ENCODE results near the gene ITFG1. TPM values are rescaled to one million over a fixed set of nuclear protein-coding genes. Genes with fewer than 3 reads are reported as not detected.
A peak's percentile ranks its signal among the peaks of the same experiment; 100 is the strongest.

Gene ITFG1
- total and polyA plus RNA-seq, 2 of the 13 experiments (the other 11 are each of a cell fraction or from before 2014, with no cell fraction given): 74.5 to 150 TPM

GRCh38 chr16:47143677-47144558 is 316.9 kb downstream of the ITFG1 start, which contains the start of gene NETO2 (continued):
- TF ChIP-seq, protein P1, sequence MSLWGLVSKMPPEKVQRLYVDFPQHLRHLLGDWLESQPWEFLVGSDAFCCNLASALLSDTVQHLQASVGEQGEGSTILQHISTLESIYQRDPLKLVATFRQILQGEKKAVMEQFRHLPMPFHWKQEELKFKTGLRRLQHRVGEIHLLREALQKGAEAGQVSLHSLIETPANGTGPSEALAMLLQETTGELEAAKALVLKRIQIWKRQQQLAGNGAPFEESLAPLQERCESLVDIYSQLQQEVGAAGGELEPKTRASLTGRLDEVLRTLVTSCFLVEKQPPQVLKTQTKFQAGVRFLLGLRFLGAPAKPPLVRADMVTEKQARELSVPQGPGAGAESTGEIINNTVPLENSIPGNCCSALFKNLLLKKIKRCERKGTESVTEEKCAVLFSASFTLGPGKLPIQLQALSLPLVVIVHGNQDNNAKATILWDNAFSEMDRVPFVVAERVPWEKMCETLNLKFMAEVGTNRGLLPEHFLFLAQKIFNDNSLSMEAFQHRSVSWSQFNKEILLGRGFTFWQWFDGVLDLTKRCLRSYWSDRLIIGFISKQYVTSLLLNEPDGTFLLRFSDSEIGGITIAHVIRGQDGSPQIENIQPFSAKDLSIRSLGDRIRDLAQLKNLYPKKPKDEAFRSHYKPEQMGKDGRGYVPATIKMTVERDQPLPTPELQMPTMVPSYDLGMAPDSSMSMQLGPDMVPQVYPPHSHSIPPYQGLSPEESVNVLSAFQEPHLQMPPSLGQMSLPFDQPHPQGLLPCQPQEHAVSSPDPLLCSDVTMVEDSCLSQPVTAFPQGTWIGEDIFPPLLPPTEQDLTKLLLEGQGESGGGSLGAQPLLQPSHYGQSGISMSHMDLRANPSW (CRISPR knock-in tag; IDR thresholded peaks at IDR 0.05; ENCODE audit: borderline replicate concordance): no peak
- TF ChIP-seq ZNF503 (CRISPR knock-in tag; IDR thresholded peaks at IDR 0.05) (no peak), DNMT1 (CRISPR knock-in tag; IDR thresholded peaks at IDR 0.05) (0 out of 2 replicates have a peak, but pooled peaks have one; percentile 61), ZMAT3 (CRISPR knock-in tag; conservative IDR thresholded peaks at IDR 0.05) (no peak), CCAR2 (optimal IDR thresholded peaks at IDR 0.05; ENCODE audit: low read depth, low read length) (no peak), U2AF1 (optimal IDR thresholded peaks at IDR 0.05; ENCODE audit: low read depth, low read length) (no peak), HNF4A (CRISPR knock-in tag; IDR thresholded peaks at IDR 0.05) (peak; percentile 20; the same call in 1 of the 2 replicates), ZNF253 (CRISPR knock-in tag; IDR thresholded peaks at IDR 0.05; ENCODE audit: borderline replicate concordance) (no peak), FOSL2 (CRISPR knock-in tag; IDR thresholded peaks at IDR 0.05) (no peak), ZNF138 (CRISPR knock-in tag; IDR thresholded peaks at IDR 0.05; ENCODE audit: low read depth) (0 out of 2 replicates have a peak, but pooled peaks have one; percentile 24), SETDB1 (CRISPR knock-in tag; IDR thresholded peaks at IDR 0.05; ENCODE audit: borderline replicate concordance) (no peak), ZNF143 (CRISPR knock-in tag; IDR thresholded peaks at IDR 0.05) (0 out of 2 replicates have a peak, but pooled peaks have one; percentile 17), TBP (CRISPR knock-in tag; IDR thresholded peaks at IDR 0.05) (0 out of 2 replicates have a peak, but pooled peaks have one; percentile 63), RAD21 (CRISPR knock-in tag; IDR thresholded peaks at IDR 0.05) (peak; percentile 91), ZNF335 (CRISPR knock-in tag; IDR thresholded peaks at IDR 0.05) (0 out of 2 replicates have a peak, but pooled peaks have one; percentile 28), MXD3 (CRISPR knock-in tag; IDR thresholded peaks at IDR 0.05) (no peak), HNRNPUL1 (IDR thresholded peaks at IDR 0.05; ENCODE audit: low read depth, low read length) (no peak), ZBTB38 (CRISPR knock-in tag; IDR thresholded peaks at IDR 0.05) (no peak)
- TF ChIP-seq, protein P2, sequence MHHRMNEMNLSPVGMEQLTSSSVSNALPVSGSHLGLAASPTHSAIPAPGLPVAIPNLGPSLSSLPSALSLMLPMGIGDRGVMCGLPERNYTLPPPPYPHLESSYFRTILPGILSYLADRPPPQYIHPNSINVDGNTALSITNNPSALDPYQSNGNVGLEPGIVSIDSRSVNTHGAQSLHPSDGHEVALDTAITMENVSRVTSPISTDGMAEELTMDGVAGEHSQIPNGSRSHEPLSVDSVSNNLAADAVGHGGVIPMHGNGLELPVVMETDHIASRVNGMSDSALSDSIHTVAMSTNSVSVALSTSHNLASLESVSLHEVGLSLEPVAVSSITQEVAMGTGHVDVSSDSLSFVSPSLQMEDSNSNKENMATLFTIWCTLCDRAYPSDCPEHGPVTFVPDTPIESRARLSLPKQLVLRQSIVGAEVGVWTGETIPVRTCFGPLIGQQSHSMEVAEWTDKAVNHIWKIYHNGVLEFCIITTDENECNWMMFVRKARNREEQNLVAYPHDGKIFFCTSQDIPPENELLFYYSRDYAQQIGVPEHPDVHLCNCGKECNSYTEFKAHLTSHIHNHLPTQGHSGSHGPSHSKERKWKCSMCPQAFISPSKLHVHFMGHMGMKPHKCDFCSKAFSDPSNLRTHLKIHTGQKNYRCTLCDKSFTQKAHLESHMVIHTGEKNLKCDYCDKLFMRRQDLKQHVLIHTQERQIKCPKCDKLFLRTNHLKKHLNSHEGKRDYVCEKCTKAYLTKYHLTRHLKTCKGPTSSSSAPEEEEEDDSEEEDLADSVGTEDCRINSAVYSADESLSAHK (CRISPR knock-in tag; IDR thresholded peaks at IDR 0.05; ENCODE audit: borderline replicate concordance): 0 out of 2 replicates have a peak, but pooled peaks have one; percentile 20
- TF ChIP-seq, protein P3, sequence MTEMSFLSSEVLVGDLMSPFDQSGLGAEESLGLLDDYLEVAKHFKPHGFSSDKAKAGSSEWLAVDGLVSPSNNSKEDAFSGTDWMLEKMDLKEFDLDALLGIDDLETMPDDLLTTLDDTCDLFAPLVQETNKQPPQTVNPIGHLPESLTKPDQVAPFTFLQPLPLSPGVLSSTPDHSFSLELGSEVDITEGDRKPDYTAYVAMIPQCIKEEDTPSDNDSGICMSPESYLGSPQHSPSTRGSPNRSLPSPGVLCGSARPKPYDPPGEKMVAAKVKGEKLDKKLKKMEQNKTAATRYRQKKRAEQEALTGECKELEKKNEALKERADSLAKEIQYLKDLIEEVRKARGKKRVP (CRISPR knock-in tag; IDR thresholded peaks at IDR 0.05): no peak

All from HepG2 (cell line).